ENCODE data around the gene ITPR2.
"Not testable (repeated sequence)": the region's sequence is repeated elsewhere in the genome, so short reads cannot be mapped to it uniquely, and the experiment has no call there.

The ITPR2 gene

DNA sequence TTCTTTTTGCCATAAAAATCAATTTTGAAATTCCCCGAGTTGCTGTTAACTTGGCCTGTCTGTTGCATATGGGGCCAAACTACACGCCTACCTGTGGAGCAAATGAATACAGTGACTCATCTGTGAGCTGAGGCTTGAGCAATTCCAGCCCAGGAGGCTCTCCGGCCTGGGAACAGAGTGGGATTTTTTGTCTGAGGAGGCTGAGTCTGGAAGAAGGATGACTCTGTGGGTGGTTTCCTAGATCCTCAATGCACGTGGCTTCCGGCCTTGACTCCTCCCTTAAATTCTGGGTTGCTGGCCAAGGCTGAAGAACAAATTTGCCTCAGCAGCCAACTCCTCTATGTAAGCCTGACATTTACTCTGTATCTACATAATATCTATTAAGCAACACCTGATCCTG is 513.5 kb downstream of the ITPR2 start:
- DNase-seq: no peak

DNA sequence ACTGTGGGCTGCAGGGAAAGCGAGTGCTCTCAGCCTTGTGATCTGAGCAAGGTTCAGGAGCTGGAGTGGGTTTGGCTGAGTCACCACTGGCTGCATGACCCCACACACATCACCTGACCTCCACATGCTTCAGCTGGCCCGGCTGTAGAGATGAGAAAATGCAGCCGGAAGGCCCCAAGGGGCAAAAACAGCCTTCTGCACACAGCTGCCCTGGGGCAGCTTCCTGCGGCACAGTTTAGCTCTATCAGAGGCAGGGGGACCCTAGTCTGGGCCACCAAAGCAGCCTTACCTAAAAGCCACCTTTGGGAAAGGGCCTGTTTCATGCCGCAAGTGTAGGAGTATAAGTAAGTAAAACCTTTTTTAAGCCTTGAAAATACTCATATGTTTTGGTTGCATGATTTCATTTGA is 514.3 kb downstream of the ITPR2 start:
- DNase-seq: no peak

DNA sequence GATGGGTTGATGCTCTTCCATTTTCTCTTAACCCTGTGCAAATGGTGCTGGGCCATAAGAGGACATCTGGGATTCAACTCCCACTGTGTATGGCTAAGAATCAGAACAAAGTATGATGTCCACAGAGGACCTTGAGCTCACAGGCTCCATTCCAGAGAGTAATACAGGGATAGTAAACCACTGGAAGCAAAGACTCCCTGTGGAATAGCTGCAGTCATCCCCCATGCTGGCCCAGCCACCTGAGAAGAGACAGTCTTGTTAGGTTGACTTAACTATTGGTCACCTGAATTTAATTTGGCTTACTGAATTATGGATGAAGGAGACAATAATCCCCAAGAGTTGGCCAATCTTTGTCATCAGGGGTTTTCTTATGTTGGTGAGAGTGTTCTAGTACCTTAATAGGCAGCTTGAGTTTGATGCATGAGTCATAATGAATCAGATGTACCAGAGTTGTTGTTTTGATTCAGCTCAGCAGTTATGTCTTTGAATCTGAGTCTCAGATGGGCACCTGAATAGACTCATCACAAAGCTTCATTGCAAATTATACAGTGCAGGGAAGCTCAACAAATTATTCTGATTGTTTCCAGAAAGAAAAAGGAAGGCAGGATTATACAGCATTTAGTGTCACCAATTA is 514.9 kb downstream of the ITPR2 start:
- no peak for DNase-seq

DNA sequence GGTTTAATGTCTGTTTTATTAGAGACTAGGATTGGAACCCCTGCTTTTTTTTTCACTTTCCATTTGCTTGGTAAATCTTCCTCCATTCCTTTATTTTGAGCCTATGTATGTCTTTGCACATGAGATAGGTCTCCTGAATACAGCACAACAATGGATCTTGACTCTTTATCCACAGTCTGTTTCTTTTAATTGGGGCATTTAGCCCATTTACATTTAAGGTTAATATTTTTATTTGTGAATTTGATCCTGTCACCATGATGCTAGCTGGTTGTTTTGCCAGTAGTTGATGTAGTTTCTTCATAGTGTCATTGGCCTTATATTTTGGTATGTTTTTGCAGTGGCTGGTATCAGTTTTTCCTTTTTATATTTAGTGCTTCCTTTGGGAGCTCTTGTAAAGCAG is 518.9 kb downstream of the ITPR2 start:
- DNase-seq: not testable (repeated sequence)

DNA sequence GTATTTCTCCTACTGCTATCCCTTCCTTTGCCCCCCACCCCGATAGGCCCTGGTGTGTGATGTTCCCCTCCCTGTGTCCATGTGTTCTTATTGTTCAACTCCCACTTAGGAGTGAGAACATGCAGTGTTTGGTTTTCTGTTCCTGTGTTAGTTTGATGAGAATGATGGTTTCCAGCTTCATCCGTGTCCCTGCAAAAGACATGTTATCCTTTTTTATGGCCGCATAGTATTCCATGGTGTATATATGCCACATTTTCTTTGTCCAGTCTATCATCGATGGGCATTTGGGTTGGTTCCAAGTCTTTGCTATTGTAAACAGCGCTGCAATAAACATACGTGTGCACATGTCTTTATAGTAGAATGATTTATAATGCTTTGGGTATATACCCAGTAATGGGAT is 522.5 kb downstream of the ITPR2 start:
- DNase-seq: not testable (repeated sequence)

DNA sequence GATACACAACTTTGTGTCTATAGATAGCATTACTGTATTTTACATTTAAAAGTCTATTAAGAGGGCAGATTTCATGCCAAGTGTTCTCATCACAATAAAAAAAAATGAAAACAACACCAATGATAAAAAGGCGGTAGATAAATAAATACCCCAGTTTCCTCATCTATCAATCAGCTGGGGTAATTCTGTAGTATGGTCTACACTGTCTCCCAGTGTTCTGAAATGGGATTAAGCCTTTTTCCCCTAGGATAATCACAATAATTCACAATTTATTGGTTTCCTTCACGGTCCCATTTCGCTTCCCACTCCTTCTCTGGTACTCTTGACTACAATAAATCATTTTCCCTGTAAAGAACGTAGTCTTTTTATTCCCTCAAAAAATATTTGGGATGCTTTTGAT is 523.4 kb downstream of the ITPR2 start:
- no peak for DNase-seq

DNA sequence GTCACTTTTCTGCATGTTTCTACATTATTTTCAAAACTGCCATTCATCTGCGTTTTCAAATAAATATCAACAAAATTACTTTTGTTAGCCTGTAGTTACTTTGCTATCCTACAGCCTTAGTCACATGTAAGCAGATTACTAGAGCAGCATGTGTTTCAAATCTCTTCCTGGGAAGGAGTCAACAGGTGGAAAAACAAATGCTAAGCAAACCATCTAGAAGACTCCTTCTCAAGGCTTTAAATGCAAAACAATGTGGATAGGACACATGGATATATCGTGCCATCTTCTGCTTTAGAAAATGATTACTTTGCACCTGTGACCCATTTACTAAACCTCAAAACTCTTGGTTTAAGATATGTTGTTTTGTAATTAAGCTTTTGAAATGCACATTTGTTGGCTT is 528.7 kb downstream of the ITPR2 start:
- no peak for DNase-seq

DNA sequence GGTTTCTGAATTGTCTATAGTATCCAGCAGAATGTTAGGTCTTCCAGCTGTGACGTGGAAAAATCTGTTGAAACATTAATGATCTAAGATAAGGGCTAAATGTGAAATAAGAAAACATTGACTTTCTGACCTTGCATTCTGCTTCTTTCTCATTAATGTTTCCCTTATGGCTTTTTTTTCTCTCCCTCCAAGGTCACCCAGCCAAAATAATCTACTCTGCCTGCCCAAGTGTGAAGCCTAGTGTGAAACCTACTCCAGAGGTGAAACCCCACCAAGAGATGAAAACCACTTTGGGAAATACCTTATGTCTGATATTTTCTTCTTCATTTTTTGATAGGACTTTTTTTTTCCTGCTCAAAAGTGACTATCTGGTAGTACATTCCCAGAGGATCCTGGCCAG is 529.6 kb downstream of the ITPR2 start:
- no peak for DNase-seq

DNA sequence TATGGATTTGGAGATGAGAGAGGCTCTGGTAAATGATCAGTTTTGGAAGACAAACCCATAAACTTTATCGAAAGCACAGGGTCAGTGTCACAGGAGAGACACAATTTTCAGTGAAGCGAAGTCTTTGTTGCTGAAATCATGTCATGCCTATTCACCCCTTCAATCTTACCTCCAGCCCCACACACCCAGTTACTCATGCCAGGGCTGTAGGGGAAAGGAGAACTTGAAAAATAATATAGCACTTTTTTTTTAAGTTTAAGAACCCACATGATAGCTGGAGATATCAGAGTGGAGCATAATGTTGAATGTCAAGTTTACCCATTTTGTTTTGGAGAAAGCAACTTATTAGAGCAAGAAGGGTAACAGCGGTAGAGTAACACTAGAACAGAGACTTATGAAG is 530.2 kb downstream of the ITPR2 start:
- DNase-seq: no peak

DNA sequence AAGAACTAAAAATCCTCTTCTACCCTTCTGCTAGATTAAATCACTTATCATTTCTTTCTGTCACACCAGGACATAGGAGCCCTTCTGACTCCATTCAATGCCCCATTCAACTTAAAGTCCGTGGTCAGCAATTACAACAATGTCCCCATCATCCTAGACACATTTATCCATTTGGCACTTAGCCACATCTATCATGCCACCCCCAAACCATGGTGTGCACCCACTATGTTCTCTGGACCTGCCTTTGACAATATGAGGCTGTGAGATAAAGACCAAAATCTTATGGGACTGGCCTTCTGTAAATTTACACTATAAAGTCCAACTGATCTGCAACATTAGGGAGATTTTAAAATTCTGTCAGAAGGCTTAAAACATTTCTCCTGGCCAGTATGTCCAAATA is 533.2 kb downstream of the ITPR2 start:
- DNase-seq: no peak

DNA sequence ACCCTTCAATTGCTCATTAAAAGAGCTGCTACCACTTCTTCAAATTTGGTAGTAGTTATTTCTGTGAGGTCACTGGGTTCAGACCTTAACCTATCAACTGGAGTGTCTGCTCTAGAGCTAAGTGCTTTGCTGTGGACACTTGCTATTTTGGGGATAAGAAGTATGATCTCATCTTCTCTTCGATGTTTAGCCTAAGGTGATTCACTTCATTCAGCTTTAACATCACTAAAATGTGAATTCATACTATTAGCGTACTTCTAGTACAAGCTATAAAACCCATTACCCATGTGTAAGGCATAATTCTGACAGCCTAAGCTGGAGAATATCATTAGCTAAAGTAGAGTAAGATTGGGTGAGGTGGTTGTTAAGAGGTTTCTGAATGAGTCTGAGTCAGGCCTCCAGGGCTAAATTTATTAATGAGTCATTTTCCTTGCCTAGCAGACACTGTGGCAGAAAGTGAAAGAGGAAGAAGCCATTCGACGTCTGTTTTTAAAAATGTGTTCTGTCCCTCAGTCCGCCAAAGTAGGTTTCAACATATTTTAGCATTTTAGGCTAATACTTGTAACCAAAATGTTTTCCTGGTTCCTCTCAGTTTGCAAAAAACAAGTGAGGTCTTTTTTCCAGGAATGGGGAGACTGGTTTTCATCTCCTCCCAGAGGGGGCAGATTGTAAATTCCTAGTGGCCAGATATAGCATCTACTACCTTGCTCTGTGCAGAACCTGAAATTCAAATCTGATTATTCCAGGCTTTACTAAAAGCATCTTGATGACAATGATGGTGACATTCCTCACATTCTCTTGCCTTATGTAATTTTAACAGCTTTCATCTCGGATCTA is 534.0 kb downstream of the ITPR2 start:
- no peak for DNase-seq

DNA sequence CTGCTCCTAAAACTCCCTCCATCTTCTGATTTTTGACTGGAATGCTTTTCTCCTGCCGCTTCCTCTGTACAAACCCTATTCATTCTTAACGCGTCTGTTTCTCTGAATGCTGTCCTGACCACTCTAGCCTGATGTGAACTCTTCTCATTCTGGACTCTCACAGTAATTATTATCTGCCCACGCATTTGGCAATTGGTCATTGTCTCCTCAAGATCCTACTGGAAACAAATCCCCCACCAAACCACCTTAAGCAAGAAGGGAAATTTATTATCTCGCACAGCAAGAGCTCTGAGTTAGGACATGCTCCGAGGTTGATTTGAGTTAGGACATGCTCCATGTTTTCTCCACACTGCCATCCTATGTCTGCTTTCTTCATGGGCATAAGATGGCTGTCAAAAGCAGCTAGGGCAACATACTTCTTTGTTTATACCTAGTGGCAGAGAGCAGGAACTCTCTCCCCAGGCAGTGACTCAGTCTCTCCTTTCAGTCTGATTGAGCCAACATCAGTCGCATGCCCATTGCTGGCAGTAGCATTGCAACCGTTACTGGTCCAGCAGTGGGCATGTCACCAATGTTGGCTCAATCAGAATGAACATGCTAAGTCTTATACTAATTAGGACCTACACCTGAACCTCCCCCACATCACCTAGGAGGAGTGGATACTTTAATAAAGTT is 535.5 kb downstream of the ITPR2 start:
- no peak for DNase-seq

DNA sequence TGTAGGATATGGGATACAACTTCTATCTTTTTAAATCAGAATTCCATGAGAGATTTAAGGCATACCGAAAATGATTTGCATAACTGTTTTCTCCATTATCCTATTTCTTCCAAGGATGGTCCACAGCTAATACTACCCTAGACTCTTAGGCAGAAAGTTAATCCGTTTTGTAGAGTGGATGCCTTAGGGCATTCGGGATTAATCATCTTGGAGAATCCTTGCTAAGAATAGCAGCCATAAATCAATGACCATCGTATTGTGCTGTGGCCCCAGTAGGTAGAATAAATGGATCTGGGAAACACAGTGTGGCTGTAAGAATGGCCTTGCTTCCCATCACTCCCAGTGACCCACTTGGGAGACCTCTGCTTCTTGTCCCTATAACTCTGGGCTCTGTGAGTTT is 538.0 kb downstream of the ITPR2 start:
- no peak for DNase-seq

DNA sequence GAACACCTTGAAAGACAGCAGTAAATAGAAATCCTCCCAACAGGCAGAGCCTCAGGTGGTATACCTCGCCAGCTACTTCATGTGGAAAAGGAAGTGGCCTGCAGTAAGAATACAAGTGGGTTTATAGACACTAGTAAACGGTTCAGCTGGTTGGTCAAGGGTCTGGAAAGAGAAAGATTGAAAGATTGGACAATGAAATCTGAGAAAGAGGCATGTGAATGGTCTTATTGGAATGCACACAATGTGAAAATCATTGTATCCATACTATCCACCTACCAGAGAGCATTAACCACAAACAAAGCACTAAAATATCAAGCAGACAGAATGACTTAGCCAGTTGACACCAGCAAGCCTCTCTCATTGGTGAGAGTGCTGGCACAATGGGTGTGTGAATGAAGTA is 539.4 kb downstream of the ITPR2 start:
- no peak for DNase-seq

DNA sequence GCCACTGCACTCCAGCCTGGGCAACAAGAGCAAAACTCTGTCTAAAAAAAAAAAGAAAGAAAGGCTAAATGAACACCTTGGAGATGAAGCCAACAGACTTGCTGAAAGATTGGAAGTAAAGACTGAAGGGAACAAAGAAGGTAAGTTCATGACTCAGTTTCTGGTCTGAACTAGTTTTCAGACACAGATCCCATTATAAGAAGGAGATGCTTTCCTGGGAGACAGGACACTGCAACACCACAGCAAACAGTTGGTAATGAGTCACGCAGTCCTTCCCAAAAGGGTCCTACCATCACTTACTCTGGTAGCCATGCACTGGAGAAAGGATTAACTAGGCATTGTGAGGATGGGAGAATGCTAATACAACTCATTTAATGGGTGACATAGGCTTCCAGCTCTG is 540.4 kb downstream of the ITPR2 start:
- no peak for DNase-seq

DNA sequence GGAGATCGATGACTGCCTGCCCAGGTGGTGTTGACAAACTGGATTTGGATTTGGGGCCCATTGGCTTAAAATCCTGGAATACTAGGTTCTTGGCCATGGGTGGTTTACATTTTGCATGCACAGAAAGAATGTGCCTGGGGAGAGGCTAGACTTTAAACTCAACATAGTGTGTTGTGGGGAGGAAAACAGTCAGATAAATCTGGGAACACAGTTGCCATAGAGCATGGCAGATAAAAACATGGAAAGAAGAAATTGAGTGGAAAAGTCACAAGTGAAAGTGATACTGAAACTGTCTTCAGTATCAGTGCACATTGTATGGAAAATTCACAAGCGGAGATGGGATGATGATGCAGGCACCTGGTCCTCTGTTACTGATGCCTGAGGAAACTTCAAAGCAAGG is 542.4 kb downstream of the ITPR2 start:
- no peak for DNase-seq

DNA sequence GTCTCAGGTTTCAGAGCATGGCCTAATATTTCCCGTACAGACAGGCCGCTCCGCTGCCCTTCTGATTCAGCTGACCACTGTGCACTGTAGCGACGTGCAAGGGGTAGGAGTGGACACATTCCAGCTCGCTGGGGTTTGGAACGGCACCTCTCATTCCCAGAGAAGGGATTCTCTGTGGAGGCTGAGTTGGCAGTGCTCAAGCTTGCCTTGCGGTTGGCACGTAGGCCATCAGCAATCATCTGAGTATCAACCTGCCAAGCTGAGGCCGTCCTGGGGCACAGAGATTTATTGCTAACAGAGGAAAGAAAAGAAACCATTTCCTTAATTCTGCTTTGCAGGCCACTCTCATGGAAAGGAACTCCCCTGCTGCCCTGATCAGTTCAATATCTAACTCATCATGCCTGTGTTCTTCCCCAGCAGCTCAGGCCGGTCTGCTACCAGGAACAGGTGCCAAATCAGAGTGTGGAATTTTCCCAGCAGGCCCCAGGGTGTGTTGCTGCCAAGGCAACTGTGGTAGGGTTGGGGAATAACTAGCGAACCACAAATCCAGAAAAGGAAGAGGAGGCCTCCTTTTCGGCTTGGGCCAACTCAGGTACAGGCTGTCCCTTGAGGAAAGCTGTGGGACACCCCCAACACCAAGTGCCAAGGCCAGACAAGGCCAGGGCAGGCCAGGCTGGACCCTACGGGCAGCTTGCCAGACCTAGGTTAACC is 545.2 kb downstream of the ITPR2 start:
- no peak for DNase-seq
